ENCODE measurements around the gene SIL1.

- TF ChIP-seq, protein P1, sequence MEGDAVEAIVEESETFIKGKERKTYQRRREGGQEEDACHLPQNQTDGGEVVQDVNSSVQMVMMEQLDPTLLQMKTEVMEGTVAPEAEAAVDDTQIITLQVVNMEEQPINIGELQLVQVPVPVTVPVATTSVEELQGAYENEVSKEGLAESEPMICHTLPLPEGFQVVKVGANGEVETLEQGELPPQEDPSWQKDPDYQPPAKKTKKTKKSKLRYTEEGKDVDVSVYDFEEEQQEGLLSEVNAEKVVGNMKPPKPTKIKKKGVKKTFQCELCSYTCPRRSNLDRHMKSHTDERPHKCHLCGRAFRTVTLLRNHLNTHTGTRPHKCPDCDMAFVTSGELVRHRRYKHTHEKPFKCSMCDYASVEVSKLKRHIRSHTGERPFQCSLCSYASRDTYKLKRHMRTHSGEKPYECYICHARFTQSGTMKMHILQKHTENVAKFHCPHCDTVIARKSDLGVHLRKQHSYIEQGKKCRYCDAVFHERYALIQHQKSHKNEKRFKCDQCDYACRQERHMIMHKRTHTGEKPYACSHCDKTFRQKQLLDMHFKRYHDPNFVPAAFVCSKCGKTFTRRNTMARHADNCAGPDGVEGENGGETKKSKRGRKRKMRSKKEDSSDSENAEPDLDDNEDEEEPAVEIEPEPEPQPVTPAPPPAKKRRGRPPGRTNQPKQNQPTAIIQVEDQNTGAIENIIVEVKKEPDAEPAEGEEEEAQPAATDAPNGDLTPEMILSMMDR (conservative IDR thresholded peaks at IDR 0.05) = no peak
- no peak for TF ChIP-seq EZH2 (IDR thresholded peaks at IDR 0.05; ENCODE audit: low read depth)
These were observed at the start of gene SIL1 for GRCh38 chr5:139197710-139198669.
